Activated CD4-positive, alpha-beta T cell treated with anti-CD3 and anti-CD28 coated beads, Interleukin-2, amount 50 U/mL, for 24 hours (primary cell): ENCODE results near the gene ZNF185.
A peak's percentile ranks its signal among the peaks of the same experiment; 100 is the strongest.

Source experiments
- DNase-seq, 2 donors: peaks; one replicate each; pipeline ENCODE4 v3.0.0-alpha.2; 2020; ENCODE audit warnings: low read depth in 1 of 2, low spot score in 1 of 2

The ZNF185 gene

DNA sequence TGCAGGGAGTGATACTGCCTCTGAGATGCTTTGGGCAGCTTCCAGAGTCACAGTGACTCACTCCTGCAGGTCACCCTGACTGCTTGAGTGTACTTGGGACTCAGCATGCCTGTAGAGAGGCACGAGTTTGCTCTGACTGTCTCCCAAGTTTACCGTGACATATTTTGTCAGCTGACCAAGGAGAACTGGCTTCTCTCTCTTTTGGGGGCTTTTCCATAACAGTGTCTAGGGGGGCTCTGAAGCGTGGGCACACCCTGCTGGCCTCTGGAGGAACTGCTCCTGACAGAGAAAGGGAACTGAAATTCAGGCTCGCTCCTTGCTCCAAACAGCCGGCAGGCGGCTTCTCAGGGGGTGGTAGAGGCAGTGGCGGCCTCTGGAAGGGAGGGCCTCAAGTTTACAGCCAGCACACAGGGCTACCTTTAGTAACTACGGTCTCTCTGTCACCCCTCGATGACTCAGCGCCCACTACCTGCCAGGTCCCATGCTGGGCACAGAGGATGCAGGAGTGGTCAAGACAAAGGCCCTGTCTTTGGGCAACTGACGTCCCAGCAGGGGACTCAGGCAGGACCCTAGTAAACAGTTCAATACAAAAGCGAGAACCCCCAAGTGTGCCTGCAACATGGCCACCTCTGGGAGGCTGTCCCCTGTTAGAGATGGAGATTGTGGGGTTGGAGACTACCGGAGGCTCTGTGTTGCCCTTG, 17.8 kb downstream of the ZNF185 start:
- DNase-seq, result no peak

DNA sequence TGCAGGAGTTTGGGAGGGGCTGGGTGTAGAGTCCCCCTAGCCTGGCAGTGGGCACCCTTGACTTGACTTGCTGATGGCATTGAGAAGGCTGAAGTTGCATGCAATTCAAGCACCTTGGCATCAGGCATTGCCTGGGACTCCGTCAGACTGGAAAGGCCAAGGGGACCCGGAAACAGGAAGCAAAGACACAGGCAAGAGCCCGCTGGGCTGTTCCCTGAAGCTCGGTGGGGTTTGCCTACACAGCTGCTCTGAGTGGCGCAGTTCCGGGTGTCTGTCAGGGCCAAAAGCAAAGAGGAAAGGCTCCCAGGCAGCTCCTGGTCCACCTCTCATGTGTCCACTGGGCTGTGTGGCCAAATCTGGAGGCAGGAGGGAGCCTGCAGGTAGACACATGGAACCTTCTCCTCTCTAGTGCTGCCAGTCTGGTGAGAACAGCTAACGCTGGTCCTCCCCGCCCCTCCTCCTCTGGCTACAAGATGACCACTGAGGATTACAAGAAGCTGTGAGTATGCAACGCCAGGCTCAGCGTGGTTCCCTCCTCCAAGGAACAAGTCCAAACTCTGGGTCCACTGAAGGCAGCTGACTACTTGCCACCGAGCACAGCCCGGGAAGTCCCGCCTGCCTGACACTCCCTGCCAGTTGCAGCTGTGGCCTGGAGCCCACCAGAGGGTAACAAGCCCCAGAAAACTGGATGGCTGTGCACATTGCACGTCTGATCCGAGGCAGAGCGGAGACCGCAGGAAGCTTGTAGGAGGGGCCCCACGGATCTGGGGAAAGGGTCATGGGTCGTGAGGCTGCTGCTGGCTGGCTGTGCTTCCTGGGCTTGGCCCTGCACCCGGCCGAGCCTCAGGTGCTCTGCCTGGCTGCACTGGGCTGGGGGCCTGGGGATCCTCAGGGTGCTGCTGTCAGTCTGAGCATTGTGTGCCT, 20.1 kb downstream of the ZNF185 start:
- DNase-seq, result no peak

DNA sequence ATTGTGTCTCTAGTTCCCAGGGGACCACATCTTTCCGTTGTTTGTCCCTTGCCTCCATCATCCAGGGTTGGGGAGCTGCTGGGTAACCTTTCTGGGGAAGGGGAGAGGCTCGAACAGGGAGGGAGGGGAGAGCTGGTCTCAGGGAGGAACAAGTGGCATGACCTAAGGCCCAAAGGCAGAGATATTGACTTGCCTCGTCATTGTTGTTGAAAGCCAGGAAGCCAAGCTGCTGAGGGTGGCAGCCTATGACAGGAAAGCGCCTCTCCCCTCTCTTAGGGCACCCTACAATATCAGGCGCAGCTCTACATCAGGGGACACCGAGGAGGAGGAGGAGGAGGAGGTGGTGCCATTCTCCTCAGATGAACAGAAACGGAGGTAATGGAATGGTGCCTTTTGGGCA, 20.8 kb downstream of the ZNF185 start:
- no peak for DNase-seq

DNA sequence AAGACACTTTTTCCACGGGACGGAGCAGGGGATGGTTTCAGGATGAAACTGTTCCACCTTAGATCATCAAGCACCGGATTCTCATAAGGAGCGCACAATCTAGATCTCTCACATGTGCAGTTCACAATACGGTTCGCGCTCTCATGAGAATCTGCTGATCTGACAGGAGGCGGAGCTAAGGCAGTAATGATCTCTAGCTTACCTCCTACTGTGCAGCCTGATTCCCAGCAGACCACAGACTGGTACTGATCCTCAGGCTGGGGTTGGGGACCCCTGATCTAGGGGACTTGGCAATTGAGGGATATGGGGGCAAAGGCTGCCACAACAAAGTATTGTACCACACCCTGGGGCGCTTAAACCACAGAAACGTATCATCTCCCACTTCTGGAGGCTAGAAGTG, 25.7 kb downstream of the ZNF185 start:
- DNase-seq, result no peak

DNA sequence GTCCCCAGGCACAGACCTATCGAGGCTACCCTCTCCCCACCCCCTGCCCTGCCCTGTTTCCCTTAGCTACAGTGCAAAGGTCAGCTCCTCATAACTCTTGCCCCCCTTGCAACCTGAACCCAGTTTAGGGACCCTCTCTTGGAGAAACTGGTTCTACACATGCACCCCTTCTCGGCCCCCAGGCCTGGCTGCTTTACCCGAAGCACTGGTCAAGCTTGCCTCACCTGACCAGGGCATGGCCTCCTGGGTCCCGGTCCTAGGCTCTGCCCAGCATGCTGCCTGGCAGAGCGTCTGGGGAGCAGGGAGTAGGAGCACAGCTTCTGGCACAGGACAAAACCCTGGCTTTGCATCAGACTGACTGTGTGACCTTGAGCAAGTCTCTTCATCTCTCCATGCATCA, 28.0 kb downstream of the ZNF185 start:
- no peak for DNase-seq

DNA sequence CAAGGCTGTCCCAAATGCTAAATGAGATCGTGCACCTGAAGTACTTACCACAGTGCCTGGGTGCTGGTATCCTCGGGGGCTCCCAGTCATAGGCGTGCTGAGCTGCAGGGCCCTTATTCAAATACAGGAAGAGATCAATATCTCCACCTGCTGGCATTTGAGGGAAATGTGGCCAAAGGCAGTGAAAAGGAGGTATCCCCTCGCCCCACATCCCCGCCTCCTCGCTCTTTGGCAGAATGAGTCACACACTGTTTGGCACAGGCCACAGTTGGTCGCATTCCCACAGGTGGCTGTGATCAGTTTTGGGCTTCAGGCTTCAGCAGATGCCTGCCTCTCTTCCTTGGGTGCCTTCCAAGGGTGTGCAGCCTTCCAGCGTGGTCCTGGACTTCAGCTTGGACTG, 28.4 kb downstream of the ZNF185 start:
- DNase-seq, result peak; percentile 8 to 21

DNA sequence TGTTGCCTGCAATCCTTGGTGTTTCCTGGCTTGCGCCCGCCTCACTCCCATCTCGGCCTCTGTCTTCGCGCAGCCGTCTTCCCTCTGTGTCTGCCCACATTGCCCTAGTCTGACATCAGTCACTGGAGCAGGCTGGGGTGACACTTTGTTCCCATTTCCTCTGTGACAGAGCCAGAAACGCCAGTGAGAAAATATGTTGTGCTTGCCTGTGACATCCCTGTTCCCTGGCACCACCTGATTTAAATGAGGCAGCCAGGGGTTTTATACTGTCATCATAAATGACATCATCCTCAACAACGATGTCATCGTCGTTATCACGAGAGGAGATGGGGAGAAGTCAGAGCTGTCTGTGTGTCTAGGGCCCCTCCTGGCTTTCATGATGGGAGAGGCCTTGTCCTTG, 29.1 kb downstream of the ZNF185 start:
- no peak for DNase-seq

DNA sequence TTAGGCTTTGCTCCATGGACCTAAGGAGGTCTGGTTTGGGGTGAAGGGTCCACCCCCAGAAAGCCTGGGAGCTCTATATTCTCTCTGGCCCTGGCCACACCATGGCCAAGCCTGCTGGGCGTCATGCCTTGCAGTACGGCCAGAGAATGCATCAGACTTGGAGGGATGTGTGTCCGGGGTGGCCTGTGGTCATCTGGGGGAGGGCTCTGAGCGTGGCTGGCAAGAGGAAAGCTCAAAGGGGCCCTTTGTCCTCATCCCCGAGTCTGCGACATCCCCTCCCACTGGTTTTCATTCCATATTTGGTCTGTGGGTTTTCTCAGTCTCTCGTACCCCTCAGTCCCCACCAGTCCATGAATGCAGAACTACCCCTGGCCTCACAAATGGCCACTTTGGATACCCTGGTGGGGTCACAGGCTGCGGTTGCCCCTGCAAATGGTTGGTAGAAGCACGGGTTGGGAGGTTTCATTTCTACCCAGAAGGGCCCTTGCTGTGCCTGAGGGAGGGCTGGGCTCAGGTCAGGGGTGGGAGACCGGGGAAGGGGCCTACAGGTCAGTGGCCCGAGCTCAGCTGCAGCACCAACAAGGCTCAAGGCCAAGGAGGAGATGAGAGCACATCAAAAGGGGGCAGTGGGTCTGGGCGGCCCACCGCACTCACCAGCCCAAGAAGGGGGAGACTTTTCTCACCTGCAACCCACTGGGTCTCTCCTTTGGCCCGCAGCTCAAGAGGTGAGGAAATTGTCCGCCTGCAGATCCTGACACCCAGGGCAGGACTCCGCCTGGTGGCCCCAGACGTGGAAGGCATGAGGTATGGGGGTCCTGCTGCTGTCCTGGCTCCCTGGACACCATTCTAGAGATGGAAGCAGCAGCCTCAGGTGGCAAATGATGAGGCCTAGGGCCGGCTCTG, 30.2 kb downstream of the ZNF185 start:
- DNase-seq, result no peak

DNA sequence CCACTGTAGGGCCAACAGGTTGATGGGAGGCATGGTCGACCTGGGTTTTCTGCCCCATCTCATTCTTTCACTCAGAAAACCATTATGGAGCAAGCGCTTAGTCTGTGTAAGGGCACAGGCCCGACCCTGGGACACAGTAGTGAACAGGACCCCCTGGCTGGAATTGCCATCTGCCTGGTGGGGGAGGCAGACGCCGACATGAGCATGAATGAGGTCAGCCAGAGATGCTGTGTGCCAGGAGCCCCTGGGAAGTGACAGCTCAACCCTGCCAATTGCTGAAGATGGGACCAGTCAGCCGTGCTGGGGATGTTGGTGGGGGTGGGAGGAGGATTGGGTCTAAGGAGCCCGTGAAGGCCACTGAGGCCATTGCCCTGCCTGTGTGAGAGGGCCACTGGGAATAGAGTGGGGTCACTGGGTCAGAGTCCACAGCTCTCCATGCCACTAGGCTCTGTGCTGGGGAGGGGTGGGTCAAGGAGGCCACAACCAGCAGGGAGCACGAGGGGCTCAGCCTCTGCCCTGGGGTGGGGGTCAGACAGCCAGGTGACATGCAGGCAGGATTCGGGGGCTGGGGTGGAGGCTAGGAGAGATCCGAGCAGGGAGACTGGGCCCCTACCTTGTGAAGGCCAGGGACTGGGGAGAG, 31.0 kb downstream of the ZNF185 start:
- no peak for DNase-seq

DNA sequence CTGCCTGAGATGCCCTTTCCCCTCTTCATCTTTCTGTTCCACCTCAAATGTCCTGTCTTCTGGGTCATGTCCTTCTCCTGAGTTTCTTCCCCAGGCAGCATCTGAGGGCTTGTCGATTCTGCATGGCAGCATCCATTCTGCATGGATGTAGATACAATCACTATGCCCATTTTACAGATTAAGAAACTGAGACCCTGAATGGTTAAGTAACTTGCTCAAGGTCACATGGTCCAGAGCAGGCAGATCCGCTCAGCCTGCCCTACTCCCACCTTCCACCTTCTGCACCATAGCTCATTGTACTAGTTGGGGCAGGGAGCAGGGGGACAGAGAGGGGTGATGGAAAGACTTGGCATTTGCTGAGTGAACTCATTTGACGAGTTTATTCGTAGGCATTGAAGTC, 32.0 kb downstream of the ZNF185 start:
- no peak for DNase-seq

DNA sequence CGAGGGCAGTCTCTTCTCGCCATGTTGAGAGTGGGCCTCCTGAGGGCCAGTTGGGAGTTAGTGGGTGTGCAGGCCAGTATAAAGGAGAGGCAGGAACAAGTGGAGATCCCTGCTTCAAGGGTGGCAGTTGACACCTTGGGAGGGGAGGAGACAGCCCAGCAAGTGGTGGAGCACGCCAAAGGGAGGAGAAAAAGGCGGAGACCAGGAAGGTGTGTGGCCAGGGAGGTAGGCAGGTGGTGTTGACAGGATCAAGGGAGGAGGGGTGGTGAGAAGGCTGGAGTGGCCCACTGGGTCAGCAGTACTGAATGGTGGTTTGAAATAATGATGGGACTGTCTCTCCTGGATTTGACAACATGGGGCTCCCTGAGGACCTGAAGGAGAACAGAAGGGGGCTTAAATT, 32.6 kb downstream of the ZNF185 start:
- no peak for DNase-seq

DNA sequence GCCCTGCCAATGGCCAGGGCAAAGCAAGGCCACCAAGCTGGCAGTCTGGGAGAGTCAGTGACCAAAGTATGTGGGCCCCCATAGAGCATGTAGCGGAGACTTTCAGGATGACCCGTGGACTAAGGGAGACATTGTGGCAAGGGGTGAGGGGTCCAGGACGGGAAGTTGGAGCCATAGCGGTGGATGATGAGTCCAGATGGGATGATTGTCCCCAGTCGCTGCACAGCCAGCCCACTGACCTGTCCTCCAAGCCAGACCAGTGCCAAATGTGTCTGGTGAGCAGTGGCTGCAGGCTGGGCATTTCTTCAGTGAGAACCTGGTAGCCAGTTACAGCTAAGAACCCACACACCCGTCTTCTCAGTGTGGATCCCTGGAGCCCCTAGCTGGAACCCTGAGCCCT, 34.3 kb downstream of the ZNF185 start:
- DNase-seq, result no peak

DNA sequence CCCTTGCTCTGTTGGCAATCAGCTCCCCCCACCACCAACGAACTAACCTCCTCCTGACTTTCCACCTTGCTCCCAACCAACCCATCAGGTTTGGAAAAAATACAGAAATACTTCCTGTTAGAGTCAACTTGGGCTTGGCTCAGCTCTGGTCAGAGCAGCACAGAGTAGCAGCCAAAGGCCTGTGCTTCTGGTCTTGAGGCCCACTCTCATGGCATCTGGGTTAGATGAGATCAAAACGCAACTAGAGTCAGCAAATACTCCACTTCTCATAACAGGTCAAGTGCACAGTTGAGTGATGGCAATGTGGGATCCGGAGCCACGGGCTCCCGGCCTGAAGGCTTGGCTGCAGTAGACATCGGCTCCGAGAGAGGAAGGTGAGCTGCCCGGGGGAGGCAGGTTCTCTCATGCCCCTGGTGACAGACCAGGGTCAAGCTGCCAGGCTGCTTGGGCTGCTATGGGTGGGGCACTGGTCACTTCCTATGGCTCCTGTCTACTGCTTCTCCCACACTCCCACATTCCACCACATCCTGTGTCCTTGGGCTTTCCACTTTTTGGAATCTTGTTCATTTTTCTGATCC, 34.8 kb downstream of the ZNF185 start:
- DNase-seq, result no peak

DNA sequence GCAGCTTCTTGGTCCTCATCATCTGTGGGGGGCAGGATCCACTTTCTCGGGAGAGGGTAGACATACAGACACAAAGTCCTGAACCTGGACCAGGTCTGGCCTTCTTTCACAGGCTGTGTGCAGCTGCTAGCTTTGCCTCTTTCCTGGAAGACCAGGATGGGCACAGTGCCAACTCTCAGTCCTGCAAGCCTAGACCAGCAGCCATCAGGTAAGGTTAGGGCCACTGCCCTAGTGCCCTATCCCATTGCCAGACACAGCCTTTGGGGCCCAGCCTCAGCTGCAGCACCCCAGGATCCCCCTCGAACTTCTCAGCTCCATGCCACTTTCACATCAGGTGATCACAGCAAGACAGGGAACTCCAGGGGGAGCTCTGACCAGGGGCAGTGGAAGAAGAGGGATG, 38.4 kb downstream of the ZNF185 start:
- no peak for DNase-seq

DNA sequence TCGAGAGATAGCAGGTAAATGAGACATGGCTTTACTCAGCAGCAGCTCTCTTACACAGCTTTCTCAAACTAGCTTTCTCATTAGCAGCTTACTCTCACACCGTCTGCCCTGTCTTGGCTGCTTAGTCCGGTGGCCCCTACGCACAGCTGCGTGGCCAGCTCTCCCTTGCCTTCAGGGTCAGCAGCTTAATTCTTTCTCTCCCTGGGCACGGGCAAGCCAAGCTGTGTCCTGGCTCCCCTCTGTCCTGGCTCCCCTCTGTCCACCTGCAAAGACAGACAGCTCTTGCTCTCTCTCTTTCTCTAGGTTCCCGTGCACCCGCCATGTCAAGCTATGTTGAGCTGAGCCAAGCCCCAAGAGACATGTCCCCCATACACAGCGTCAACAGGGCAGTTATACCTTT, 39.4 kb downstream of the ZNF185 start:
- DNase-seq, result no peak

DNA sequence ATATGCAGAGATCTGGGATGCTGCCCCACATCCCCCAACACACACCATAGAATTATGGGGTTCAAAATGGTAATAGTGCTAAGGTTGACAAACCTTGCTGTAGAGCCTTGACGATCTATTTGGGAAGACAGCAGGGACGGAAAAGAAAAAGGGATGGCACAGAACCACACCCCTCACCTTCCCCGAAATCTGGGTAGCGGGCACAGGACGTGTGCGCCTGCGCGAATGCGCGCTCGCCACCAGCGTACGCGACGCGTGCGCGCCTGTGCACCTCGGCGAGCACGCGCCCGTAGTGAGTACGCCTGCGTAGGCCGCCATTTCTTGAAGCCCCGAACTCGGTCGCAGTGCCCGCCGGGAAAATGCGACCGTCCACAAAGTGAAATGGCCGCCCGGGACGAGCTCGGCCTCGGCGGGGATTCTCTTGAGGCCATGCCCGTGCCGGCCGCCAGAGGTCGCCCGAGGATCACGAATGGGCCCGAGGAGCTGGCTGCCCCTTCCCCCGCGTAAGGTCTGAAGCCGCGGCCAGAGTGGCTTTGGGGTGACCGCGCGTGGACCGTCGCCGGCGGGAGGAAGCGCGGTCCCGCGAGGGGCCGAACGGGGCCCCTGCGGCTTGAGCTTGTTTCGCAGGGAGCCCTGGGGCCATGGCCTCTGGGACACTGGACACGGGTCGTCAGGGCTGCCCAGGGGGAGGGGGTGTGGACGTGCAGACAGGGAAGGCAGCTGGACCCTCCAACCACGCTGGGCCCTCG, 43.6 kb downstream of the ZNF185 start:
- DNase-seq, result peak; percentile 81 to 82

DNA sequence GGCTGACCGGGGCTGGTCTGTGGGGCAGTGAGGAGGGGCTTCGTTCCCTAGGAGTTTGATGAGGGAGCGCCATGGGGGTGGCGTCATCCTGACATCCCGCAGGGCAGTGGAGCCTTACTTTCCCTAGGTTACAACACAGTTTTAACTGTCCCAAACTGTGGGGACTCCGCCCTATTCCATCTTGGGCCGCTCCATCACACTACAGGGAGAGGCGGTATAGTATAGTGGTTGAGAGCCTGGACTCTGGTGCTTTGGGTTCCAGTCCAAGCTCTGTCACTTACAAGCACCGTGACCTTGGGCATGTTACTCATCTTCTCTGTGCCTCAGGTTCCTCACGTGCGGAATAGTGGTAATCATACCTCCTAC, 44.2 kb downstream of the ZNF185 start:
- DNase-seq, result no peak

DNA sequence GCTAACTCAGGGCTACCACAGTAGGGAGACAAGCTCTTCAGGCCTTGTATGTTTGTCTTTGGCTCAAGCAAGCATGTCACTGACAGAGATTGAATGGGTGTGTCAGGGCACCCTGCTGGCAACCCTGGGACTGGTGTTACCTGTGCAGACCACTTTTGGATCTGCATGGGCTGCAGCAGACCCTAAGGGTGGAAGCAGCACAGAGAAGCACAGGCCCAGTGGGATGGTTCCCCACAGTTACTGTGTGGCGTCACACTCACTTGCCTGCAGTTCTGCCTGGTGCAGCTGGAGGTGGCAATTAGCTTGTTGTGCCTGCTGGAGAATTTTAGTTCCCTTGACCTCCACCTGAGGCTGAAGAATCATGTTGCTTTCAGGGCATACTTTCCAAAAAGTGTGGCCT, 46.0 kb downstream of the ZNF185 start:
- DNase-seq, result no peak

DNA sequence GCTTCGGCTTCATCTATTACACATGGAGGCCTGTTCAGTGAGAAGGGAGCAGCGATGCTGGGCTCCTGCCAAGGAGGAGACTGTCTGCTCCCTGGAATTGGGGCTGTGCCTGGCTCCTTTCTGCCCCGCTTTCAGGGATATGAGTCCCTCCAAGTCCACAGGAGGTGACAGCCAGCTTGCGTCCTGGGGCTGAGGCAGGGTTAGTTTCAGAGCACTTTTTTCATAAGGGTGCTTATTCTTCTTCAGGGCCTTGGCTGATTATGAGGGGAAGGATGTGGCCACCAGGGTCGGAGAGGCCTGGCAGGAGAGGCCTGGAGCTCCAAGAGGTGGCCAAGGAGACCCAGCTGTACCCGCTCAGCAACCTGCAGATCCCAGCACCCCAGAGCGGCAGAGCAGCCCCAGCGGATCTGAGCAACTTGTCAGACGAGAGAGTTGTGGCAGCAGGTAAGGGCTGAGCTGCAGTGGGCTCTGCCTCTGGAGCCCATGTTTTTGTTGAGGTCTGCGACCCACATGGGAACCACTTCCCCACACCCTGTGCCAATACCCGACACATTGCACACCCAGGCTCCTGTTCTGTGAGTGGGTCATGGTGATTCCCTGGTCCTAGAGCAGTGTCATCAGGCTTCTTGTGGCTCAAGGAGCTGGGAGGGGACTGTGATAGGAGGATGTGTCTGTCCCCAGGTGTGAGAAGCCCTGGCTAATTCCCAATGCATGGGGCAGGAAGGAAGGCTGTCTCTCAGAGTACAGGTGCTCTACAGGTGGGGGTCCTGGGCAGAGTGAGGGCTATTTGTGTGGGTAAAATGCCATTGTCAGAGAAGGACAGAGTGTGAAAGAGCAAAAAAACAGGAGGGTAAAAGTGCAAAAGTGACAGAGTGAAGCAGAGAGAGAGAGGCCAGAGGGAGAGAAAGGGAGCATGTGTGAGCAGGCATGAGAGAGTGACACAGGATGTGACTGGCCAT, 47.4 kb downstream of the ZNF185 start:
- DNase-seq, result no peak
